MCF 10A (cell line): ENCODE measurements around the gene ZMYM2. TPM values are rescaled to one million over a fixed set of nuclear protein-coding genes. Genes with fewer than 3 reads are reported as not detected.

Source experiments
- BruUV-seq: library from RNA; stranded (reverse); fragments of 400-500 nt; replicated peaks from 2 replicates; lab custom pipeline; 2021; lab: Mats Ljungman, UMichigan
- CTCF ChIA-PET: fragments of 300-600 bp; sonication (Branson Sonifier 250); formaldehyde crosslinking; extraction: SDS; loops from one replicate; lab custom pipeline; 2021; ENCODE audit warnings: antibody characterized with exemption, inconsistent platforms; lab: Yijun Ruan, JAX
- POLR2A ChIA-PET: fragments of 300-600, 350-650 bp; sonication (Branson Sonifier 250); formaldehyde crosslinking; extraction: SDS; loops from one replicate; lab custom pipeline; 2020; ENCODE audit warnings: antibody characterized with exemption, inconsistent platforms; lab: Yijun Ruan, JAX
- DNase-seq: peaks from one replicate; pipeline ENCODE4 v3.0.0-alpha.2; 2018; ENCODE audit not compliant: unreplicated experiment
- H3K27ac Mint-ChIP-seq: one replicate; pipeline ENCODE4 v1.8.0; 2022; ENCODE audit warnings: mild to moderate bottlenecking, low read depth, mixed read lengths; ENCODE audit not compliant: unreplicated experiment
- H3K27me3 Mint-ChIP-seq: one replicate; pipeline ENCODE4 v1.8.0; 2022; ENCODE audit warnings: mixed read lengths; ENCODE audit not compliant: insufficient read depth, unreplicated experiment
- H3K36me3 Mint-ChIP-seq: one replicate; pipeline ENCODE4 v1.8.0; 2022; ENCODE audit warnings: mild to moderate bottlenecking, moderate library complexity, mixed read lengths; ENCODE audit not compliant: insufficient read depth, unreplicated experiment
- H3K4me1 Mint-ChIP-seq: one replicate; pipeline ENCODE4 v1.8.0; 2022; ENCODE audit warnings: mixed read lengths; ENCODE audit not compliant: insufficient read depth, unreplicated experiment
- H3K4me3 Mint-ChIP-seq: one replicate; pipeline ENCODE4 v1.8.0; 2022; ENCODE audit warnings: mild to moderate bottlenecking, moderate library complexity, mixed read lengths; ENCODE audit not compliant: unreplicated experiment
- H3K9me3 Mint-ChIP-seq: one replicate; pipeline ENCODE4 v1.8.0; 2022; ENCODE audit warnings: mixed read lengths; ENCODE audit not compliant: unreplicated experiment
- CTCF ChIP-seq: fragments of 200-600 bp; IDR thresholded peaks from one replicate; pipeline ENCODE4 v1.8.0; 2022; ENCODE audit warnings: antibody characterized with exemption, mild to moderate bottlenecking; ENCODE audit not compliant: unreplicated experiment
- intact Hi-C: fragments of 100-400 bp; cut with micrococcal nuclease; formaldehyde crosslinking; loops from 2 replicates; pipeline ENCODE4 v1.14.1; 2022
- total RNA-seq: library from RNA; stranded (reverse); gene quantifications from 2 replicates; pipeline ENCODE4 v1.2.3, GENCODE V29; 2022

The ZMYM2 gene
- total RNA-seq, 1 experiment from 2014 or later: 63.2 TPM

GRCh38 chr13:20049558-20050473 is 91.3 kb downstream of the ZMYM2 start:
- no peak overlapping the region for H3K4me3 Mint-ChIP-seq
- no TSS peak for BruUV-seq
- peaks cover 43% of the 10 kb centered on the region for H3K36me3 Mint-ChIP-seq
- POLR2A ChIA-PET: interaction anchor here (0.8 kb wide), 1 partner anchor 21 kb away, joined by 3 read pairs; no protein-coding TSS in a partner anchor
- CTCF ChIA-PET: no interaction called here
- intact Hi-C loops: no loop called here
- H3K27me3 Mint-ChIP-seq: no peaks in the 10 kb centered on the region
- DNase-seq: no peak
- no peak for TF ChIP-seq CTCF
- H3K27ac Mint-ChIP-seq: peak overlapping the region; percentile 59
- no peaks in the 10 kb centered on the region for H3K4me1 Mint-ChIP-seq
- H3K9me3 Mint-ChIP-seq: no peaks in the 10 kb centered on the region

DNA sequence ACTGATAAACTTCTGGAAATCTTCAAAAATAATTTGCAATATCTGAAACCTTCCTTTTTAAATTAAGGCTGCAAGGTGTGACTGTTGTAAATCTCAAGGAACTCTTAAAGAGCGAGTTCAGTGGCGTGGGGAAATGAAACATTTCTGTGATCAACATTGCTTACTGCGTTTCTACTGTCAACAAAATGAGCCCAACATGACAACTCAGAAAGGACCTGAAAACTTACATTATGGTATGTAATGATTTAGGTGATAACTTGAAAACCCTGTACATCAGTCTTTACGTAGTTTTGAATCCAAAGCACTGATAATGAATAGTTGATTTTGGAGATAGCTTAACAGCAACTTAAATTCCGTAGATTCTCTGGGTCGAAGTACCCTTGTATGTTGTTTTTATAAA is 92.8 kb downstream of the ZMYM2 start:
- H3K27me3 Mint-ChIP-seq: no peaks in the 10 kb centered on the region
- POLR2A ChIA-PET: interaction anchor here (0.6 to 0.7 kb wide), 2 partner anchors 133 to 934 kb away, joined by 3 to 4 read pairs; no protein-coding TSS in a partner anchor
- no peaks in the 10 kb centered on the region for H3K9me3 Mint-ChIP-seq
- H3K4me3 Mint-ChIP-seq: no peak overlapping the region
- H3K4me1 Mint-ChIP-seq: no peaks in the 10 kb centered on the region
- TF ChIP-seq CTCF: no peak
- intact Hi-C loops: no loop called here
- peaks cover 47% of the 10 kb centered on the region for H3K36me3 Mint-ChIP-seq
- CTCF ChIA-PET: no interaction called here
- H3K27ac Mint-ChIP-seq: no peak overlapping the region
- BruUV-seq: no TSS peak
- no peak for DNase-seq

DNA sequence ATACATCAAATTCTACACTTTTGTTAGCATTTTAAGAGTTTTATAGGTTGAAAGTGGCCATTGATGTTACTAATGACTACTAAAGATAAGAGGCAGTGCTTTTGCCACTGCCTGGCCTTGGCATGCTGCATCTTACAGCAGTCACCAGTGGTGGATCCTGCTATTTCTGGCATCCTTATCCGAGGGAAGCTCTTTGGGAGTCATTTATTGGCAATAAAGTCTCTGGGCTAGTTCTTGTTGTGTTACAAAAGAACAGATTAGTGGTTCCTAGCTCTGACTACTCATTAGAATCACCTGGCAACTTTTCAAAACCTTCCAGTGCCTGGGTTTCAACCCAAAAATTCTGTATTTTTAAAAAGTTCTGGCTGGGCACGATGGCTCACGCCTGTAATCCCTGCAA is 94.5 kb downstream of the ZMYM2 start:
- no peaks in the 10 kb centered on the region for H3K4me1 Mint-ChIP-seq
- no peak overlapping the region for H3K27ac Mint-ChIP-seq
- H3K9me3 Mint-ChIP-seq: no peaks in the 10 kb centered on the region
- BruUV-seq: no TSS peak
- ChIA-PET CTCF (interaction anchor here (0.5 to 1.1 kb wide), 2 partner anchors 82 to 126 kb away, joined by 3 read pairs; no protein-coding TSS in a partner anchor), POLR2A (interaction anchor here (0.6 kb wide), 1 partner anchor 84 kb away, joined by 5 read pairs; no protein-coding TSS in a partner anchor)
- H3K4me3 Mint-ChIP-seq: no peak overlapping the region
- H3K36me3 Mint-ChIP-seq: peaks cover 49% of the 10 kb centered on the region
- intact Hi-C loops: no loop called here
- no peaks in the 10 kb centered on the region for H3K27me3 Mint-ChIP-seq
- DNase-seq: no peak
- no peak for TF ChIP-seq CTCF

DNA sequence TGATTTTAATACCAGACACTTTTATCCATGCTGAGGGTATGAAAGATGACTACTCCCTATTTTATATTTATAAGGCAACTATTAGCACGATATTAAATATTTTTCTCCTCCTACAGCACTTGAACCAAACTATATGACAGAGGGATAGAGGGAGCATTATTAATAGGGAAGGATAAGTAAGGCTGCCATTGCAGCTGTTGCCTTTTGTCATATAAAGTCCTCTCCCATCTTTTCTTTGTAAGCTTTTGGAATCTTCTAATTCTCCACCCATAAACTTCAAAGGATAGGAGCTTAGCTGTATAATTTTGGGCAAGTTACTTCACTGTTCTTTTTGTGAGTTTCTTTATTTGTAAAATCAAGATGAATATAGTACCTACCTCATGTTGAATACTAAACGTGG is 95.4 kb downstream of the ZMYM2 start:
- no peaks in the 10 kb centered on the region for H3K27me3 Mint-ChIP-seq
- no peak overlapping the region for H3K4me3 Mint-ChIP-seq
- ChIA-PET POLR2A (no interaction called here), CTCF (interaction anchor here (1.1 kb wide), 1 partner anchor 83 kb away, joined by 3 read pairs; no protein-coding TSS in a partner anchor)
- TF ChIP-seq CTCF: no peak
- H3K27ac Mint-ChIP-seq: no peak overlapping the region
- no peaks in the 10 kb centered on the region for H3K9me3 Mint-ChIP-seq
- DNase-seq: no peak
- intact Hi-C loops: no loop called here
- no peaks in the 10 kb centered on the region for H3K4me1 Mint-ChIP-seq
- H3K36me3 Mint-ChIP-seq: peaks cover 58% of the 10 kb centered on the region
- BruUV-seq: no TSS peak
